C4-2B (cell line): ENCODE measurements around the gene CACNA1H.

Experiments
- ZFX ChIP-seq: fragments of 450-650 bp; IDR thresholded peaks from 2 replicates; pipeline ENCODE4 v1.6.1; 2017
- TF ChIP-seq, protein P1 (sequence below): fragments of 450-650 bp; conservative IDR thresholded peaks from 2 replicates; pipeline ENCODE4 v1.5.1; 2017; ENCODE audit warnings: mild to moderate bottlenecking

DNA sequence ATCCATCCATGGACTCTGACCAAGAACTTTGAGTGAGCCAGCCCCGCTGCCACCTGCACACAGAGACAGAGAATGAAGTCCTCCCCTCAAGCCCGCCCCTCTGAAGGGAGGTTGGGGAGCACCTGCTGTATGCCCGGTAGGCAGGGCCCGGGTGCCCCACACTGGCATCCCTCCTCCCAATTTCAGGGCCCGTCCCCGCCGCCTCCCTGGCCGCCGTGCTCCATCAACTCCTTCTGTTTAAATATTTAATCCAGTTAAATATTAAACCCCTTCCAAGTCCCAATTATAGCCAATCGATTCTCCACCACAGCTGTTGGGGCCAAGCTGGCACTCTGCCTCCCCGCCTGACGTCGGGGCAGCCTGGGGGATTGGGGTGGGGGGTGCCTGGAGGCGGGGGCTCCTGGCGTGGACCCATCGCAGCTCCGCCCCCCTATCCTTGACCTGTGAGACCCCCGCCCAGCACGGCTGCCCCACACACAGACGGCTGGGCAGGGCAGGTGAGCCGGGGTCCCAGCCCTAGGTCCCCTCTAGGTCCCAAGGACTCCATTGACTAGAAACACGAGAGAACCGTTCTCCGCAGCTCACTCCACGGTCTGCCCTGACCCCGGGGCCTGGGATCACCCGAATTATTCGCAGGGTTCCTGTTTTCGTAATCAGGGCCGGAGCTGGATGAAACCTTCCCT, 18.0 kb upstream of the CACNA1H start:
- TF ChIP-seq, protein P1, sequence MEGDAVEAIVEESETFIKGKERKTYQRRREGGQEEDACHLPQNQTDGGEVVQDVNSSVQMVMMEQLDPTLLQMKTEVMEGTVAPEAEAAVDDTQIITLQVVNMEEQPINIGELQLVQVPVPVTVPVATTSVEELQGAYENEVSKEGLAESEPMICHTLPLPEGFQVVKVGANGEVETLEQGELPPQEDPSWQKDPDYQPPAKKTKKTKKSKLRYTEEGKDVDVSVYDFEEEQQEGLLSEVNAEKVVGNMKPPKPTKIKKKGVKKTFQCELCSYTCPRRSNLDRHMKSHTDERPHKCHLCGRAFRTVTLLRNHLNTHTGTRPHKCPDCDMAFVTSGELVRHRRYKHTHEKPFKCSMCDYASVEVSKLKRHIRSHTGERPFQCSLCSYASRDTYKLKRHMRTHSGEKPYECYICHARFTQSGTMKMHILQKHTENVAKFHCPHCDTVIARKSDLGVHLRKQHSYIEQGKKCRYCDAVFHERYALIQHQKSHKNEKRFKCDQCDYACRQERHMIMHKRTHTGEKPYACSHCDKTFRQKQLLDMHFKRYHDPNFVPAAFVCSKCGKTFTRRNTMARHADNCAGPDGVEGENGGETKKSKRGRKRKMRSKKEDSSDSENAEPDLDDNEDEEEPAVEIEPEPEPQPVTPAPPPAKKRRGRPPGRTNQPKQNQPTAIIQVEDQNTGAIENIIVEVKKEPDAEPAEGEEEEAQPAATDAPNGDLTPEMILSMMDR = no peak
- no peak for TF ChIP-seq ZFX
